GM19025 (cell line): ENCODE data around the gene ARL15.
"Not testable (repeated sequence)": the region's sequence is repeated elsewhere in the genome, so short reads cannot be mapped to it uniquely, and the experiment has no call there.

Source experiments
- ATAC-seq: cut with Tn5 transposase; IDR thresholded peaks from one replicate; pipeline ENCODE4 v1.9.1; 2021; ENCODE audit warnings: mild to moderate bottlenecking, low read depth, moderate library complexity; ENCODE audit not compliant: unreplicated experiment

Gene ARL15

GRCh38 chr5:54062958-54063357, 247.4 kb downstream of the ARL15 start:
- no peak for ATAC-seq

GRCh38 chr5:54060919-54061318, 249.5 kb downstream of the ARL15 start:
- ATAC-seq = not testable (repeated sequence)

- ATAC-seq = no peak
Observed at GRCh38 chr5:54049963-54050362, 260.4 kb downstream of the ARL15 start.

GRCh38 chr5:54049144-54049543, 261.2 kb downstream of the ARL15 start:
- ATAC-seq = no peak

- no peak for ATAC-seq
Observed at GRCh38 chr5:54045077-54045792, 265.1 kb downstream of the ARL15 start.

GRCh38 chr5:54044276-54044675, 266.1 kb downstream of the ARL15 start:
- ATAC-seq = not testable (repeated sequence)

GRCh38 chr5:54040804-54041203, 269.6 kb downstream of the ARL15 start:
- ATAC-seq = no peak

- ATAC-seq = no peak
Observed at GRCh38 chr5:54040018-54040417, 270.4 kb downstream of the ARL15 start.

GRCh38 chr5:54037205-54037604, 273.2 kb downstream of the ARL15 start:
- no peak for ATAC-seq

- no peak for ATAC-seq
Observed at GRCh38 chr5:54030981-54031380, 279.4 kb downstream of the ARL15 start.

GRCh38 chr5:54024466-54024865, 285.9 kb downstream of the ARL15 start:
- ATAC-seq = no peak

GRCh38 chr5:54022223-54022622, 288.1 kb downstream of the ARL15 start:
- ATAC-seq = no peak

GRCh38 chr5:54021431-54022164, 288.8 kb downstream of the ARL15 start:
- ATAC-seq = no peak

GRCh38 chr5:54018438-54018837, 291.9 kb downstream of the ARL15 start:
- ATAC-seq = no peak

- ATAC-seq = no peak
Observed at GRCh38 chr5:54017580-54017979, 292.8 kb downstream of the ARL15 start.

GRCh38 chr5:54013556-54014194, 296.7 kb downstream of the ARL15 start:
- ATAC-seq = no peak

GRCh38 chr5:54009828-54010227, 300.5 kb downstream of the ARL15 start:
- no peak for ATAC-seq

GRCh38 chr5:54009357-54009756, 301.0 kb downstream of the ARL15 start:
- no peak for ATAC-seq

- no peak for ATAC-seq
Observed at GRCh38 chr5:54007827-54008777, 302.3 kb downstream of the ARL15 start.

- ATAC-seq = no peak
Observed at GRCh38 chr5:54004697-54005096, 305.7 kb downstream of the ARL15 start.
